T-helper 17 cell (primary cell): ENCODE measurements around the gene CBX7. TPM values are rescaled to one million over a fixed set of nuclear protein-coding genes. Genes with fewer than 3 reads are reported as not detected.

Experiments
- ATAC-seq: fragments of 150-1000 bp; cut with Tn5 transposase; 2 replicates; pipeline ENCODE4 v1.10.0; 2021; ENCODE audit warnings: mild to moderate bottlenecking, moderate library complexity
- DNase-seq, 3 donors: peaks; one replicate each; pipeline versions ENCODE4 v3.0.0 to v3.0.0-alpha.2; 2020 to 2021
- H3K9me3 ChIP-seq: one replicate; pipeline ENCODE4 v1.7.0; 2013; ENCODE audit warnings: low read length, mild to moderate bottlenecking; ENCODE audit not compliant: control insufficient read depth, poor library complexity, severe bottlenecking
- H3K27ac Mint-ChIP-seq: one replicate; pipeline ENCODE4 v1.8.0; 2022; ENCODE audit warnings: mild to moderate bottlenecking, moderate library complexity, mixed read lengths
- H3K27me3 Mint-ChIP-seq: one replicate; pipeline ENCODE4 v1.8.0; 2022; ENCODE audit warnings: mixed read lengths
- H3K36me3 Mint-ChIP-seq: one replicate; pipeline ENCODE4 v1.8.0; 2022; ENCODE audit warnings: low read depth, mixed read lengths
- H3K4me1 Mint-ChIP-seq: one replicate; pipeline ENCODE4 v1.8.0; 2022; ENCODE audit warnings: mild to moderate bottlenecking, mixed read lengths
- H3K4me3 Mint-ChIP-seq: one replicate; pipeline ENCODE4 v1.8.0; 2022; ENCODE audit warnings: mild to moderate bottlenecking, moderate library complexity, mixed read lengths
- total RNA-seq, 4 donors: library from RNA in 2 of 4; stranded (reverse) in 2 of 4; gene quantifications; one replicate each; pipeline ENCODE4 v1.2.3 and lab custom pipeline; 2022 to 2026

The CBX7 gene
- total RNA-seq, 2 donors from 2014 or later, result 73.9 to 87.9 TPM

- H3K27me3 Mint-ChIP-seq, result peaks cover 5% of the 10 kb centered on the region
- peak overlapping the region; percentile 93 for H3K27ac Mint-ChIP-seq
- no peaks in the 10 kb centered on the region for H3K36me3 Mint-ChIP-seq
- H3K4me1 Mint-ChIP-seq, result peaks cover 47% of the 10 kb centered on the region
- no peaks in the 10 kb centered on the region for H3K9me3 ChIP-seq
- DNase-seq, result peak; percentile 72 to 82 (median 77)
- ATAC-seq, result peak; percentile 56
- H3K4me3 Mint-ChIP-seq, result peak overlapping the region; percentile 70
These were observed 3.5 kb downstream of the CBX7 start for GRCh38 chr22:39148727-39149535.

- no peaks in the 10 kb centered on the region for H3K9me3 ChIP-seq
- Mint-ChIP-seq H3K4me3 (peak overlapping the region; percentile 70), H3K27ac (peak overlapping the region; percentile 93), H3K36me3 (no peaks in the 10 kb centered on the region), H3K4me1 (peaks cover 48% of the 10 kb centered on the region), H3K27me3 (no peaks in the 10 kb centered on the region)
- ATAC-seq (no peak), DNase-seq (no peak)
These were observed 4.3 kb downstream of the CBX7 start for GRCh38 chr22:39148026-39148726.

- peak overlapping the region; percentile 41 for H3K4me3 Mint-ChIP-seq
- no peaks in the 10 kb centered on the region for H3K27me3 Mint-ChIP-seq
- ATAC-seq (no peak), DNase-seq (no peak)
- H3K27ac Mint-ChIP-seq, result peak overlapping the region; percentile 93
- H3K9me3 ChIP-seq, result no peaks in the 10 kb centered on the region
- H3K36me3 Mint-ChIP-seq, result no peaks in the 10 kb centered on the region
- H3K4me1 Mint-ChIP-seq, result peaks cover 48% of the 10 kb centered on the region
These were observed 5.0 kb downstream of the CBX7 start for GRCh38 chr22:39147335-39148025.

GRCh38 chr22:39146256-39147101 lies 6.0 kb downstream of the CBX7 start:
- Mint-ChIP-seq H3K27me3 (no peaks in the 10 kb centered on the region), H3K4me3 (peak overlapping the region; percentile 88), H3K4me1 (peaks cover 47% of the 10 kb centered on the region), H3K27ac (peak overlapping the region; percentile 94), H3K36me3 (no peaks in the 10 kb centered on the region)
- no peaks in the 10 kb centered on the region for H3K9me3 ChIP-seq
- DNase-seq (no peak), ATAC-seq (no peak)

DNA sequence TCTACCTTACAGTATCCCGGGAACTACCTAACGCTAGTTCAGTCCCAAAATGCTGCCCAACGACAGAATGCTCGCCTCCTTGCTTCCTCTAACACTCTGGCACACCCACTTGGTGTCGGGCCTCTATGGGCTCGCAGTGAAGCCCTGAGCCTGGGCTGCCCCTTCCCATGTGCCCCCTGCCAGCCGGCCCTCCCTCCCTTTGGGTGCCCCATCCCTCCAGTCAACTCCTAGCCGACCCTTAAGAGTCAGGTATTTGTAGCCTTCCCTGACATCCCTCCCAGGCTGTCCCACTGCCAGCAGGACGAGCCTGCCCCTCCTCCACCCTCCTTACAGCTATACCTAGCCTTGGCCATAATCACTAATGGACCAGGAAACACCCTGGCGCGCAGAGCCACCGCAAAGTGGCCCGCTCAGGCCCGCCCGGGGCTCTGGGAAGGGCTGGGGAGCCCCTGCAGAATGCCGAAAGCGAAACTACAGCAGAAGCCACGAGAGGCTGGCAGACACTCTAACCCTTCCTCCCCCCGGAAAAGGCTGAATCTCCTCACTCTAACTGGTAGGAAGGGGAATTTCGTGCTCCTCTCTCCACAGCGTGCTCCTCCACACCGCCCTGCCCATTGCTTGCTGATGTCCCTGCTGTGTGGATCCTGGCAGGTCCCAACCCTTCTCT lies 8.2 kb downstream of the CBX7 start:
- Mint-ChIP-seq H3K27me3 (no peaks in the 10 kb centered on the region), H3K36me3 (no peaks in the 10 kb centered on the region), H3K4me3 (peak overlapping the region; percentile 92), H3K27ac (peak overlapping the region; percentile 88), H3K4me1 (peaks cover 27% of the 10 kb centered on the region)
- peak; percentile 32 to 49 (median 39) for DNase-seq
- H3K9me3 ChIP-seq, result no peaks in the 10 kb centered on the region
- peak; percentile 37 for ATAC-seq

DNA sequence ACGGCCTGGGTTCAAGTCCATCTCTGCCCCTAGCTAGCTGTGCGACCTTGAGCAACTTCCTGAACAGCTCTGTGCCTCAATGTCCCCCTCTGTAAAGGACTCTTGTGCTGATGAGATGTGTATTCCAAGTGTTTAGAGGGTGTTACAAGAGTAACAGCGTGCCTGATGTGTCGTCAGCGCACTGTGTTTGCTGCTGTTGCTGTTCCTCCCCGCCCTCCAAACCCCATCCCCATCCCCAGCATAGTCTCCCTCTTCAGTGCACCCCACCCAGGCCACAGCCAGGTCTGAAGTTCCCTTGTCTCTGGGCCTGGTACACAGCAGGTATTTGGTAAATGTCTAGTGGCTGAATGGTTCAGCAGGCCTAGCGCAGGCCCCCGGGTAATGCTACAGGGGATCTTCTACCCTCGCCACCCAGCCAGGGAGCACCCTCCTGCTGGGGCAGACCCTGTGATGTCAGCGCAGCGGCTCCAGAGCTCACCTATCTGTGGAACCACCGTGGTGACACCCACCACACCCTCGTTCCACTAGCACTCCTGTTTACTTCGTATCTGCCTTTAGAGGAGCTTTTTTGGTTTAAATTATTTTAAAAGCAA lies 10.3 kb downstream of the CBX7 start:
- DNase-seq, result no peak

GRCh38 chr22:39139933-39140332 lies 12.5 kb downstream of the CBX7 start:
- ATAC-seq, result no peak
- no peaks in the 10 kb centered on the region for H3K36me3 Mint-ChIP-seq
- H3K9me3 ChIP-seq, result no peaks in the 10 kb centered on the region
- no peaks in the 10 kb centered on the region for H3K27me3 Mint-ChIP-seq
- peak overlapping the region; percentile 63 for H3K27ac Mint-ChIP-seq
- H3K4me3 Mint-ChIP-seq, result no peak overlapping the region
- peaks cover 13% of the 10 kb centered on the region for H3K4me1 Mint-ChIP-seq
- no peak for DNase-seq

More for the DNA sequence above, 10.3 kb downstream of the CBX7 start:
- Mint-ChIP-seq H3K27ac (no peak overlapping the region), H3K4me1 (peaks cover 17% of the 10 kb centered on the region), H3K36me3 (no peaks in the 10 kb centered on the region), H3K27me3 (no peaks in the 10 kb centered on the region), H3K4me3 (no peak overlapping the region)
- no peak for ATAC-seq
- no peaks in the 10 kb centered on the region for H3K9me3 ChIP-seq

- H3K27me3 Mint-ChIP-seq, result no peaks in the 10 kb centered on the region
- no peaks in the 10 kb centered on the region for H3K36me3 Mint-ChIP-seq
- DNase-seq (no peak), ATAC-seq (no peak)
- peaks cover 1% of the 10 kb centered on the region for H3K4me1 Mint-ChIP-seq
- H3K27ac Mint-ChIP-seq, result no peak overlapping the region
- no peak overlapping the region for H3K4me3 Mint-ChIP-seq
- H3K9me3 ChIP-seq, result no peaks in the 10 kb centered on the region
These were observed 14.0 kb downstream of the CBX7 start for GRCh38 chr22:39138357-39138997.

DNA sequence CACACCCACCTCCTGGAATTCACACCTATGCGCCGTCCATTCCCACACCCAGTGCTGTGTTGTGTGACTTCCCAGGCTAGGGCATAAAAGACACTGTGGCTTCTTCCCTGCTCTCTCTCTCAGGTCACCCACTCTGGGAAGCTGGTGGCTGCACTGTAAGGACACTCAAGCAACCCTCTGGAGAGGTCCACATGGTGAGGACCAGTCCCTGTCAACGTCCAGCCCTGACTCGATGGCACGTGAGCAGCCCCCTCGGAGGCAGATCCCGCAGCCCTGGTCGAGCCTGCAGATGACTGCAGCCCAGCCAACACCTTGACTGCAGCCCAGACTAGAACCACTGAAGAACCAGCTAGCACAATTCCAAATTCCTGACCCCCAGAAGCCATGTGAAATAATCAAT lies 16.2 kb downstream of the CBX7 start:
- Mint-ChIP-seq H3K4me1 (no peaks in the 10 kb centered on the region), H3K36me3 (no peaks in the 10 kb centered on the region), H3K27ac (no peak overlapping the region), H3K4me3 (no peak overlapping the region), H3K27me3 (no peaks in the 10 kb centered on the region)
- DNase-seq, result no peak
- no peaks in the 10 kb centered on the region for H3K9me3 ChIP-seq
- ATAC-seq, result no peak

DNA sequence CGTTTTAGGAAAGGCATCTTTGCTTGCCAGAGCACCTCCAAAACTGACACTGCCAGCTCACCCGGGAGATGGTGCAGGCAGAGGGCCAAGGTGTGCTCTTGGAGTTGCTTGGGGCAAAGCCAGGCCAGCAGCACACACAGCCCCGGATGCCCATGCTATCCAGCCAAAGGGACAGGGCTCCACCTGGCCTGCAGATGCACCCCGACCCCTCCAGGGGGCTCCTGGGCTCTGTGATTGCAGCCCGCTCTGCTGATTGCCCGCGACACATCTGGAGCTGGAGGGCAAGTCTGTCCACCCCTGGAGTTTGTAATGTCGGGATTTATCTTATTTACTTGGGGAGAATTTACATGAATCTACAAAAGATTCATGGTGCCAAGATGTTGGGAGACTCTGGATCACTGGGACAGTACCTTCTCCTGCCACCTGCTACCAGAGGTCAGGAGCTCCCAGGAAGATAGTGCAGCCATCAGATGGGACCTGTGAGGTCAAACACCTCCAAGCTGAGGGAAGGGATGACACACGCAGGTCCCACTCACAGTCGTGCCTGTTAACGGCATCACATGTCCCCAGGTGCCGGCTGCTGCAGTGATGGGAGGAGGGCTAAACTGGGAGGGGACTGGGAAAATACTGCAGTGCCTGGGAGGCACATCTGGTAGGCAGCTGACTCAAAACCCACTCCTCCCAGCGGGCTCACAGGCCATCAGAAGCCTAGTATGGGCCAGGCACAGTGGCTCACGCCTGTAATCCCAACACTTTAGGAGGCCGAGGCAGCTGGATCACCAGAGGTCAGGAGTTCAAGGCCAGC lies 17.2 kb downstream of the CBX7 start:
- ATAC-seq (peak; percentile 60), DNase-seq (no peak)
- Mint-ChIP-seq H3K4me1 (no peaks in the 10 kb centered on the region), H3K27ac (no peak overlapping the region), H3K36me3 (no peaks in the 10 kb centered on the region), H3K27me3 (no peaks in the 10 kb centered on the region), H3K4me3 (no peak overlapping the region)
- no peaks in the 10 kb centered on the region for H3K9me3 ChIP-seq

DNA sequence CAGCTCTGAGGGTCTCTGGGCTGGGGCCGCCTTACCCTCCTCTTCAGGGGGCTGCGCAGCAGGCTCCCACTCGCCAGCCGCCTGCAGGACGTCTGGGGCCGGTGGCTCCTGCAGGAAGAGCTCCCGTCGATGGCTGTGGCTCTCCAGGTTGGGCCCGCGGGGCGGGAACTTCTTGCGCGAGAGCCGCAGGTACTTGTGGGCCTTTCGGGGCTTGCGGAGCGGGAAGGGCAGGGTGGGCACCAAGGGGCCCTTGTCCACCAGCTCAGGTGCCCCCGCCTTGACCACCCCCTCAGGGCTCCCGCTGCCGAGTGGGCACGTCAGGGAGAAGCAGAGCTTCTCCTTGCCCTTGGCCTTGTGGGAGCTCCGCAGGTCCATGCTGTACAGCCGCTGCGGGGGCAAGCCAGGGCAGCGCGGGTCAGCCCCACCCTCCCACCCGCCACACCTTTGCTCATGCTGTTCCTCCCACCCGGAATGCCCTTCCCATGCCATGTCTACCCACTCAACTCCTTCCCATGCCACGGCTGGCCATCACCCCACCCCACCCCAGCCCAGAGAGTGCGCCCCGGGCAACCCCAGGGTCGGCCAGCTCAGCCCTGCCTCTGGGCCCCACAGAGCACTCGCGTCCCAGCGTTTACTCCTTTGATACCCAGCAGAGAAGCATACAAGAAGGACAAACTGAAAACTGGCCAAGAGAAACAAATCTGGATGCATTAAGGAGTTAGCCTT lies 18.0 kb downstream of the CBX7 start:
- no peaks in the 10 kb centered on the region for H3K27me3 Mint-ChIP-seq
- H3K36me3 Mint-ChIP-seq, result peaks cover 2% of the 10 kb centered on the region
- H3K4me3 Mint-ChIP-seq, result no peak overlapping the region
- no peak for DNase-seq
- peaks cover 3% of the 10 kb centered on the region for H3K4me1 Mint-ChIP-seq
- no peak overlapping the region for H3K27ac Mint-ChIP-seq
- H3K9me3 ChIP-seq, result no peaks in the 10 kb centered on the region
- ATAC-seq, result no peak
